Fibroblast of pulmonary artery (primary cell): ENCODE data around the gene CYSLTR2.

ENCODE experiments used
- DNase-seq: peaks from one replicate; pipeline ENCODE4 v3.0.0-alpha.2; 2010; ENCODE audit warnings: low read depth
- H3K4me3 ChIP-seq: replicated peaks from 2 replicates; pipeline ENCODE4 v1.5.1; 2011; ENCODE audit warnings: low read depth, mild to moderate bottlenecking, control low read depth, low read length, moderate library complexity
- TF ChIP-seq, protein P1 (sequence below): IDR thresholded peaks from 2 replicates; pipeline ENCODE4 v1.5.1; 2011; ENCODE audit warnings: mild to moderate bottlenecking, control low read depth, low read length, inconsistent platforms; ENCODE audit errors: missing control alignments

Gene CYSLTR2

DNA sequence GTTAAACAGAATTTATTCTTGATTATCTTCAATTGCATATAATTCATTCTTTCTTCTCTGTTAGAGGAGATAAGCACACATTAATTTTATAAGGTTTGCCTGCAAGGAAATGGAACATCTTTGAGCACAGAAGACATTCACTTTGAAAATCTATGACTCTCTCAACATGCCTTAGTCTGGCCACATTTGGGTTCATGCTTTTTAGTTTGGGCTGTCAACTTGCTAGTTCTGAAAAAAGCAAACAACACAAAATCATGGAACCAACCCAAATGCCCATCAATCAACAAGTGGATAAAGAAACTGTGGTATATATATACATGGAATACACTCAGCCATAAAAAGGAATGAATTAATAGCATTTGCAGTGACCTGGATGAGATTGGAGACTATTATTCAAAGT lies 71.5 kb downstream of the CYSLTR2 start:
- H3K4me3 ChIP-seq = no peak overlapping the region
- DNase-seq = no peak
- TF ChIP-seq, protein P1, sequence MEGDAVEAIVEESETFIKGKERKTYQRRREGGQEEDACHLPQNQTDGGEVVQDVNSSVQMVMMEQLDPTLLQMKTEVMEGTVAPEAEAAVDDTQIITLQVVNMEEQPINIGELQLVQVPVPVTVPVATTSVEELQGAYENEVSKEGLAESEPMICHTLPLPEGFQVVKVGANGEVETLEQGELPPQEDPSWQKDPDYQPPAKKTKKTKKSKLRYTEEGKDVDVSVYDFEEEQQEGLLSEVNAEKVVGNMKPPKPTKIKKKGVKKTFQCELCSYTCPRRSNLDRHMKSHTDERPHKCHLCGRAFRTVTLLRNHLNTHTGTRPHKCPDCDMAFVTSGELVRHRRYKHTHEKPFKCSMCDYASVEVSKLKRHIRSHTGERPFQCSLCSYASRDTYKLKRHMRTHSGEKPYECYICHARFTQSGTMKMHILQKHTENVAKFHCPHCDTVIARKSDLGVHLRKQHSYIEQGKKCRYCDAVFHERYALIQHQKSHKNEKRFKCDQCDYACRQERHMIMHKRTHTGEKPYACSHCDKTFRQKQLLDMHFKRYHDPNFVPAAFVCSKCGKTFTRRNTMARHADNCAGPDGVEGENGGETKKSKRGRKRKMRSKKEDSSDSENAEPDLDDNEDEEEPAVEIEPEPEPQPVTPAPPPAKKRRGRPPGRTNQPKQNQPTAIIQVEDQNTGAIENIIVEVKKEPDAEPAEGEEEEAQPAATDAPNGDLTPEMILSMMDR = no peak

DNA sequence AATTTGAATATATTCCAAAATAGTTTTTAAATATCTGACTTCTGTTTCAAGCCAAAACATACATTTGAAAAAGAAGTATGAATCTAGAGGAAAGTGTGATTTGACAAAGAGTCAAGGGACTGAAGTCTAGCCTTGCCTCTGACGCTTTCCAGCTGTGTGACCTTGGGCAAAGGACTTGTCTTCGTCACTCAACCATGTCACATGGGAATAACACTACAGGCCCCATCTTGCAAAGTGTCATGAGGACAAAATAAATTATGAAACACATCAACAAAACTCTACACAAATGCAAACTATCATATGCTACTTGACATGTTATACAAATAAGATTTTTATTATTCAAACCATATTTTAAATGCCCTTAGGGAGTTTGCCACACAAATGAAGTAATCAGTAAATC lies 73.0 kb downstream of the CYSLTR2 start:
- H3K4me3 ChIP-seq = no peak overlapping the region
- TF ChIP-seq, protein P1 = no peak
- DNase-seq = no peak

DNA sequence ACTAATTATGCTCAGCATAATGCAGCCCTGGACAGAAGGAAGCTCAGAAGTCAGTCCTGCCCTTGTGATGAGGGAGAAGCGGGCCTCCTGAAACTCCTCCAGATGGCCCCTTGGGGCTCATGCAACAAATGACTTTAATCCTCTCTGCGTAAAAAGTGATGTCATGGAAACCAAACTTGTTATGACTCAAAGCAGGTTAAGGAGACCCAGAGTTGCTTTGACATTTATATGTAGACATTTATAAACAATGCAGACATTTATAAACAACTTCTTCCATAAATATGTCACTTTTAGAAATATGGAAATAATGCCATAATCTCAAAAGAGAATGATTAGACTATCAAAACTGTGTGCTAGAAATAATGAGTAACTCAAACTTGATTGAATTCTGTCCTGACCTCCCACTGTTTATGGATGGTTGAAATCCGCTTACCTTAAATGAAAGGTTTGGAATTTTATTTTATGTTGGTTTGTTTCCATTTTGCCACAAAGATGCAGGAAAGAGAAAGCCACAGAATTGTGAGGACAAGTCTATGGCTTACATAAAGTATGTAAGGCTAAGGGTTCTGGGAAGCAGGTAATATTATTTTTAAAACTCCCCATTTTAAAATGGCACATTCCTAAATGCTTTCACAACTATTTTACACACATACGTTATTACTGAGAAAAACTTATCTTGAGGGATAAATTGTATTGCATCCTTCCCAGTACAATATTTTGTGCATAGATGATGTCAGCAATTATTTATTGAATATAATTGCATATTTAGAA lies 73.7 kb downstream of the CYSLTR2 start:
- peak; percentile 79 for DNase-seq
- TF ChIP-seq, protein P1 = no peak

DNA sequence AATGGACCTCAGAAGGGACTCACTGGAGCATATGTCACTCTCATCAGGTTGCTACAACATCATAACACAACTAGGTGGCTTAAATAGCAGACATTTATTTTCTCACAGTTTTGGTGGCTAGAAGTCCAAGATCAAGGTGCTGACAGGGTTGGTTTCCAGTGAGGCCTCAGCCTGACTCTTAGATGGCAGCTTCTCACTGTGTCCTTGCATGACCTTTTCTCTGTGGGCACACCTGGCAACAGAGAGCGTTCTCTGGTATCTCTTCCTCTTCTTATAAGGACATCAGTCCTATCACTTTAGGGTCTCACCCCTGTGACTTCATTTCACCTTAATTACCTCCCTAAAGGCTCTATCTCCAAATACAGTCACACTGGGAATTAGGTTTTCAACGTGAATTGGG lies 74.5 kb downstream of the CYSLTR2 start:
- DNase-seq = no peak
- TF ChIP-seq, protein P1 = no peak
- H3K4me3 ChIP-seq = no peak overlapping the region

More for the DNA sequence above, 73.7 kb downstream of the CYSLTR2 start:
- H3K4me3 ChIP-seq = no peak overlapping the region

DNA sequence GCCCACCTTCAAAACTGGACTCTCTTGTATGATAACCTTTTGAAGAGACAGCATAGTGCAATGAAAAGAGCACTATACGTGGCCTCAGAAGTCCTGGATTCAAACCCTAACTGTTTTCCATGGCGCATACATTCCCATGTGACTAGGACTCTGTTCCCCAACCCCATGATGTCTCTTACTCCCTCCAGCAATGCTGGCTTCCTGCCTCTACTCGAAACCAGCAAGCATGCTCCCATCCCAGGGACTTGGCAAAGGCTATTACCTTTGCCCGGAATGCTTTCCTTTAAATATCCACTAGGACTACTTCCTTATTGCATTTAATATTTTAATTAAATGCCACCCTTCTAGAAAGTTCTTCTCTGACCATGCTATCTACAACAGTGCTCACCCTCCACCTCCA lies 75.1 kb downstream of the CYSLTR2 start:
- H3K4me3 ChIP-seq = no peak overlapping the region
- DNase-seq = no peak
- TF ChIP-seq, protein P1 = no peak

DNA sequence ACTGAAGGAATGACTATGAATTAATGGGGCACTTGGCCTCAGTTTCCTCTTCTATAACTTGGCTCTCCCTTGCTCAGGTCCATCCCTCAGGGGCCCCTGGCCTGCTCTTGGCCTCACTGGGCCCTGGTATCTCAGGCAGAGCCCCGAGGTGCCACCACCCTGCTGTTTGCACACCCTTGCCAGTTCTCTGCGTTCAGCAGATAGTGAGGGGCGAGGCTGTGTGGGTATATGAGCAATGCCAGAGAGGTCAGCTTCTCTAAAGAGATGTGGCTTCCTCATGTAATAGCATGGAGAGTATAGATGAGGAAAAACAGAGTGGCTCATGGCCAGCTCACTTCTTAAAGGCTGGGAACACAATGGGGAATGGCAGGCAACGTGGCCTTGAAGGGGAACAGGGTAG lies 76.1 kb downstream of the CYSLTR2 start:
- H3K4me3 ChIP-seq = no peak overlapping the region
- DNase-seq = no peak
- TF ChIP-seq, protein P1 = no peak

DNA sequence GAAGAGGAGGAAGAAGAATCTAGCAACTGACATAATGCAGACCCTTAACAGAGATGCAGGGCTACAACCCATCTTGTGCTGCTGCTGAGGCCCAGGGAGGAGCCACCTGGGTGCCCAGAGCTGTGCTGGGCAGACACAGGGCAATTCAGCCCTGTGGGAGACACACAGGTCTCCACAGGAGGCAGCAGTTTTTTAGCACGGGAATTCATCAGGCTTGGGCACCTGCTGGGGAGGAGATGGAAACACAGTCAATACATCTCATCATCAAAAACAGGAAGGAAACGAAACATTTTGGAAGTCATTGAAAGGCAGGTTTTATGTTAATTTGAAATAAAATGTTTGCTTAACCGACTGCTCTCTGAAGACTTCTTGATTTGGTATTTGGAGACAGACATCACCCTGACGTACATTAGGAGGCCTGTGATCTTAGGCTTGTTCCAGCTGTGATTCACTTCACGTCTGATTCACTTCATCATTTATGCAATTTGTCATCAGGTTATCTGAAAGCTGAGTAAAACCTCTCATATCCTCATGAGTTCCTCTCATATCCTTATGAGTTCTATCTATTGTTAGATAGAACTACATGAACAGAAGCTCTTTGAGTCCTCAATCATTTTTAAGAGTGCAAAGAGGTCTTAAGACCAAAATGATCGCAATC lies 77.4 kb downstream of the CYSLTR2 start:
- DNase-seq = peak; percentile 83
- TF ChIP-seq, protein P1 = peak; percentile 10
- H3K4me3 ChIP-seq = no peak overlapping the region
